Measurements from ENCODE around the gene ADIPOR2.
"Not testable (repeated sequence)": the region's sequence is repeated elsewhere in the genome, so short reads cannot be mapped to it uniquely, and the experiment has no call there.

Gene ADIPOR2

GRCh38 chr12:1703771-1704722 lies 13.2 kb downstream of the ADIPOR2 start:
- no peaks in the 10 kb centered on the region for H3K27me3 ChIP-seq (ENCODE audit: low read depth)
- no peak overlapping the region for H3K4me3 ChIP-seq
- H3K4me1 ChIP-seq: peaks cover 18% of the 10 kb centered on the region
- no peak for DNase-seq (ENCODE audit: low spot score in 2 of 2)
- in situ Hi-C loops (cut with MboI; ENCODE audit: low sequenced_read_pairs): no loop called here
- H3K9me3 ChIP-seq: peaks cover under 1% of the 10 kb centered on the region; the same call in 1 of the 2 replicates
- H3K36me3 ChIP-seq (replicated peaks): no peaks in the 10 kb centered on the region

- no peaks in the 10 kb centered on the region for H3K27me3 ChIP-seq (ENCODE audit: low read depth)
- DNase-seq (ENCODE audit: low spot score in 2 of 2): no peak
- in situ Hi-C loops (cut with MboI; ENCODE audit: low sequenced_read_pairs): no loop called here
- no peak overlapping the region for H3K4me3 ChIP-seq
- H3K9me3 ChIP-seq: peaks cover 3% of the 10 kb centered on the region; the same call in 1 of the 2 replicates
- peaks cover 18% of the 10 kb centered on the region for H3K4me1 ChIP-seq
- H3K36me3 ChIP-seq (replicated peaks): no peaks in the 10 kb centered on the region
Measured at GRCh38 chr12:1705774-1706631, 15.1 kb downstream of the ADIPOR2 start.

- Histone ChIP-seq H3K4me1 (peaks cover 18% of the 10 kb centered on the region), H3K9me3 (peaks cover 3% of the 10 kb centered on the region; the same call in 1 of the 2 replicates), H3K36me3 (replicated peaks) (no peaks in the 10 kb centered on the region), H3K27me3 (ENCODE audit: low read depth) (no peaks in the 10 kb centered on the region), H3K4me3 (no peak overlapping the region)
- in situ Hi-C loops (cut with MboI; ENCODE audit: low sequenced_read_pairs): no loop called here
- no peak for DNase-seq (ENCODE audit: low spot score in 2 of 2)
Measured at GRCh38 chr12:1706632-1706980, 15.7 kb downstream of the ADIPOR2 start.

GRCh38 chr12:1707051-1707450 lies 16.2 kb downstream of the ADIPOR2 start:
- Histone ChIP-seq H3K27me3 (ENCODE audit: low read depth) (no peaks in the 10 kb centered on the region), H3K9me3 (peaks cover 3% of the 10 kb centered on the region; the same call in 1 of the 2 replicates), H3K4me1 (peaks cover 18% of the 10 kb centered on the region), H3K4me3 (no peak overlapping the region), H3K36me3 (replicated peaks) (no peaks in the 10 kb centered on the region)
- no peak for DNase-seq (ENCODE audit: low spot score in 2 of 2)
- in situ Hi-C loops (cut with MboI; ENCODE audit: low sequenced_read_pairs): no loop called here

- H3K27me3 ChIP-seq (ENCODE audit: low read depth); DNase-seq (ENCODE audit: low spot score in 2 of 2); H3K9me3 ChIP-seq; H3K4me1 ChIP-seq; H3K36me3 ChIP-seq (replicated peaks); H3K4me3 ChIP-seq; in situ Hi-C loops (cut with MboI; ENCODE audit: low sequenced_read_pairs): not testable (repeated sequence)
Measured at GRCh38 chr12:1709968-1710367, 19.1 kb downstream of the ADIPOR2 start.

- DNase-seq (ENCODE audit: low spot score in 2 of 2); in situ Hi-C loops (cut with MboI; ENCODE audit: low sequenced_read_pairs); H3K4me3 ChIP-seq; H3K27me3 ChIP-seq (ENCODE audit: low read depth); H3K4me1 ChIP-seq; H3K36me3 ChIP-seq (replicated peaks); H3K9me3 ChIP-seq: not testable (repeated sequence)
Measured at GRCh38 chr12:1710870-1711269, 20.0 kb downstream of the ADIPOR2 start.

GRCh38 chr12:1711536-1712211 lies 20.8 kb downstream of the ADIPOR2 start:
- H3K36me3 ChIP-seq (replicated peaks); H3K9me3 ChIP-seq; H3K27me3 ChIP-seq (ENCODE audit: low read depth); H3K4me1 ChIP-seq; DNase-seq (ENCODE audit: low spot score in 2 of 2); H3K4me3 ChIP-seq; in situ Hi-C loops (cut with MboI; ENCODE audit: low sequenced_read_pairs): not testable (repeated sequence)

- DNase-seq (ENCODE audit: low spot score in 2 of 2); in situ Hi-C loops (cut with MboI; ENCODE audit: low sequenced_read_pairs); H3K36me3 ChIP-seq (replicated peaks); H3K9me3 ChIP-seq; H3K4me3 ChIP-seq; H3K27me3 ChIP-seq (ENCODE audit: low read depth); H3K4me1 ChIP-seq: not testable (repeated sequence)
Measured at GRCh38 chr12:1712305-1712704, 21.4 kb downstream of the ADIPOR2 start.

- H3K4me1 ChIP-seq; H3K36me3 ChIP-seq (replicated peaks); DNase-seq (ENCODE audit: low spot score in 2 of 2); H3K4me3 ChIP-seq; H3K9me3 ChIP-seq; in situ Hi-C loops (cut with MboI; ENCODE audit: low sequenced_read_pairs); H3K27me3 ChIP-seq (ENCODE audit: low read depth): not testable (repeated sequence)
Measured at GRCh38 chr12:1712852-1713251, 22.0 kb downstream of the ADIPOR2 start.

- DNase-seq (ENCODE audit: low spot score in 2 of 2); H3K27me3 ChIP-seq (ENCODE audit: low read depth); H3K9me3 ChIP-seq; H3K36me3 ChIP-seq (replicated peaks); H3K4me1 ChIP-seq; H3K4me3 ChIP-seq; in situ Hi-C loops (cut with MboI; ENCODE audit: low sequenced_read_pairs): not testable (repeated sequence)
Measured at GRCh38 chr12:1713783-1714348, 23.0 kb downstream of the ADIPOR2 start.

- H3K36me3 ChIP-seq (replicated peaks); H3K9me3 ChIP-seq; DNase-seq (ENCODE audit: low spot score in 2 of 2); H3K4me1 ChIP-seq; H3K27me3 ChIP-seq (ENCODE audit: low read depth); in situ Hi-C loops (cut with MboI; ENCODE audit: low sequenced_read_pairs); H3K4me3 ChIP-seq: not testable (repeated sequence)
Measured at GRCh38 chr12:1715459-1715858, 24.6 kb downstream of the ADIPOR2 start.

- Histone ChIP-seq H3K36me3 (replicated peaks) (no peaks in the 10 kb centered on the region), H3K4me3 (no peak overlapping the region), H3K9me3 (no peaks in the 10 kb centered on the region), H3K27me3 (ENCODE audit: low read depth) (no peaks in the 10 kb centered on the region), H3K4me1 (no peaks in the 10 kb centered on the region)
- no peak for DNase-seq (ENCODE audit: low spot score in 2 of 2)
- in situ Hi-C loops (cut with MboI; ENCODE audit: low sequenced_read_pairs): no loop called here
Measured at GRCh38 chr12:1716215-1716862, 25.5 kb downstream of the ADIPOR2 start.

- no peaks in the 10 kb centered on the region for H3K36me3 ChIP-seq (replicated peaks)
- H3K4me1 ChIP-seq: no peaks in the 10 kb centered on the region
- no peak overlapping the region for H3K4me3 ChIP-seq
- H3K9me3 ChIP-seq: no peaks in the 10 kb centered on the region
- DNase-seq (ENCODE audit: low spot score in 2 of 2): no peak
- in situ Hi-C loops (cut with MboI; ENCODE audit: low sequenced_read_pairs): no loop called here
- no peaks in the 10 kb centered on the region for H3K27me3 ChIP-seq (ENCODE audit: low read depth)
Measured at GRCh38 chr12:1716911-1717310, 26.0 kb downstream of the ADIPOR2 start.
